ENCODE measurements around the gene GOLT1A.

GOLT1A gene

GRCh38 chr1:204217648-204218000, 3.8 kb upstream of the GOLT1A start:
- no peak for DNase-seq (ENCODE audit: low spot score)

GRCh38 chr1:204216880-204217647, 3.3 kb upstream of the GOLT1A start:
- DNase-seq (ENCODE audit: low spot score) = no peak

DNA sequence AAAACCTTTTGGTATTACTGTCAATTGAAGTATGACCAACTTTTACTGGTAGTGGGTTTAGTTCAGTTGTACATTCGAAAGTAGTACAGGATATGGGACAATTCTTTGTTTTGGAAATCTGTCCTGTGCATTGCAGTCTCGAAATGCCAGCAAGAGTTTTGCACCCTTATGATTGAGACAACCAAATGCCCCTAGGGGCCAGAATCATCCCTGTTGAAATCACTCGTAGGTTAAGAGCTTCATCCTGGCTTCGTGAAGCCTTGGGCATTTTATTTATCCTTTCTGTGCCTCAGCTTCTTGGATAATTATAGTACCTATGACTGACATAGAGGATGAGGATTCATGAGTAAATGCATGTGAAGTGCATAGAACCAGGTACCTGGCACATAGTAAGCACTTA, 2.4 kb upstream of the GOLT1A start:
- DNase-seq (ENCODE audit: low spot score) = no peak

DNA sequence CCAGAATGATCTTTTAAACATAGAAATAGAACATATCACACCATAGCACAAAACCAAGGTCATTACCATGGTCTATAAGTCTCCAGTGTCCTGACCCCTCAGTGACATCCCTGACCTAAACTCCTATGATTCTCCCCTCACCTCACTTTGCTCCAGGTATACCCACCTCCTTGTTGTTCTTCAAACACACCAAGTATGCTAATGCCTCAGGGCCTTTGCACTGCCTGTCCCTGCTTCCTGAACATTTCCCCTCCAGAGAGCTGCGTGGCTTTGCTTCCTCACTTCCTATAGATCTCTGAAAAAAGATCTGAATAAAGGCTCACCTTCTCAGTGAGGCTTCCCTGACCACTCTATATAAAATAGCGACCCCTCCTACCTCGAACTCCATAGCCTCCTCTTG, 1.1 kb downstream of the GOLT1A start:
- no peak for DNase-seq (ENCODE audit: low spot score)

DNA sequence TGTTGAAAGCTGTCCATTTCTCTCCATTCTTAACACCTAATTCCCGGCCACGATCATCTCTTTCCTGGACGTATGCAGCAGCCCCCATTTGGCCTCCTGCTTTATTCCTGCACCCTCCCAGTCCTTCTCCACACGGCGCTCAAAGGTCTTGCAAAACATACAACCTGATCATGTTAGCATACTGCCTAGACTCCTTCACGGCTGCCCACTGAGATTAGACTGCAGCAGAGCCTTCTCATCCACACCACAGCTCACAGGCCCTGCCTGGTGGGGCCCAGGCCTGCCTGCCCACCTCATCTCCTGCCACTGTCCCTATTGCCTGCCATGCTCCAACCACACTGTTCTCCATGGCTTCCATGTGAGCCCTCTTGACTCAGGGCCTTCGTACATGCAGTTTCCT, 2.7 kb downstream of the GOLT1A start:
- DNase-seq (ENCODE audit: low spot score) = no peak

- DNase-seq (ENCODE audit: low spot score) = peak; percentile 71
These were observed 6.6 kb downstream of the GOLT1A start for GRCh38 chr1:204207136-204207616.

DNA sequence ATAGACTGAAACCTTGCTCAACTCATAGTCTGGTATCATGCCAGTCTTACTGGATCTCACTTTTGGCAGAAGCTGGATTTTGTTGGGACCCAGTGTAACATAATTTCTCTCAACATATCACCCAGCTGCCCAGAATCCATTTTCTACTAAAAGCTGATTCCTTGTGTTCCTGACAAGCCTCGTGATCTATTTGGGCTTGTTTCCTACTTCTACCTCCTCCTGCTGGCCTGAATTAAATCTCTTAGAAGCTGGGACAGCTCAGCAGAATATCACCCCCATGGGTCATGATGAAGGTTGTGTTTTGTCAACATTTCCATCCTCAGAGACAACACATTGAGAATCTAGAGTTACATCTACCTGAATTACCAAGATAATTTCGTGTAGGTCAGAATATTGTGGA, 7.7 kb downstream of the GOLT1A start:
- DNase-seq (ENCODE audit: low spot score) = peak; percentile 25

DNA sequence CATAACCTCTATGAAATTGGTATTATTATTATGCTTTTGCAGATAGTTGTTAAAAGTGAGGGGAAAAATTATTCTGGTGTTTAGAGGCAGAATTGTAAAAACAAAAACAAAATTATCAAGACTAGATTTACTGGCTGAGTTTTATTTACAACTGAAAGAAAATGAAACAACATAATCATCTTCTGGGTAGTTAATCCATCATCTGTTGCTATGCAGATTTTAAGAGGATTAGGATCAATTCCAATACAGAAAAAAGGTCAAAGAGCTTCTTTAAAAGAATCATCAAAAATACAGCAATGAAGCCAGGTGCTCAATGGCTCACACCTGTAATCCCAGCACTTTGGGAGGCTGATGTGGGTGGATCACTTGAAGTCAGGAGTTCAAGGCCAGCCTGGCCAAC, 8.3 kb downstream of the GOLT1A start:
- DNase-seq (ENCODE audit: low spot score) = no peak

GRCh38 chr1:204204944-204205343, 8.8 kb downstream of the GOLT1A start:
- DNase-seq (ENCODE audit: low spot score) = no peak

GRCh38 chr1:204203206-204203767, 10.5 kb downstream of the GOLT1A start:
- no peak for DNase-seq (ENCODE audit: low spot score)

GRCh38 chr1:204202481-204202880, 11.3 kb downstream of the GOLT1A start:
- DNase-seq (ENCODE audit: low spot score) = no peak

- no peak for DNase-seq (ENCODE audit: low spot score)
These were observed 12.3 kb downstream of the GOLT1A start for GRCh38 chr1:204201348-204202040.

DNA sequence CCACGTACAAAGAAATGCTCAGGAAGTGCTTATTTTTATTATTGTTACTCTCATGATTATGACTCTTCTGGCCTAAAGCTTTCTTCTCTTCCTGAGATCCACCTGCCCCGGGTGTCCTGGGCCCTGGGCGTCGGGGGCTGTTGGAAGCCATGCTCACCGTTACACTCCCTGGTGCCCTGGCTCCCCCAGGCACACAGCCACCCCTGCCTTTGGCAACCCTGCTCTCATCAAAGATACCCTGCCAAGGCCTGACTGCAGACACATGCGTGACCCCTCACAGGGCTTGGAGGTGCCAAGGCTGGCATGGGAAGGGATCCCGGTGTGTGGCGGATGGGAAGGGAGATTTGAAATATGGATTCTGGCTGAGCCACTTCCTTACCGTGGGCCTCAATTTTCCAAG, 14.2 kb downstream of the GOLT1A start:
- no peak for DNase-seq (ENCODE audit: low spot score)

DNA sequence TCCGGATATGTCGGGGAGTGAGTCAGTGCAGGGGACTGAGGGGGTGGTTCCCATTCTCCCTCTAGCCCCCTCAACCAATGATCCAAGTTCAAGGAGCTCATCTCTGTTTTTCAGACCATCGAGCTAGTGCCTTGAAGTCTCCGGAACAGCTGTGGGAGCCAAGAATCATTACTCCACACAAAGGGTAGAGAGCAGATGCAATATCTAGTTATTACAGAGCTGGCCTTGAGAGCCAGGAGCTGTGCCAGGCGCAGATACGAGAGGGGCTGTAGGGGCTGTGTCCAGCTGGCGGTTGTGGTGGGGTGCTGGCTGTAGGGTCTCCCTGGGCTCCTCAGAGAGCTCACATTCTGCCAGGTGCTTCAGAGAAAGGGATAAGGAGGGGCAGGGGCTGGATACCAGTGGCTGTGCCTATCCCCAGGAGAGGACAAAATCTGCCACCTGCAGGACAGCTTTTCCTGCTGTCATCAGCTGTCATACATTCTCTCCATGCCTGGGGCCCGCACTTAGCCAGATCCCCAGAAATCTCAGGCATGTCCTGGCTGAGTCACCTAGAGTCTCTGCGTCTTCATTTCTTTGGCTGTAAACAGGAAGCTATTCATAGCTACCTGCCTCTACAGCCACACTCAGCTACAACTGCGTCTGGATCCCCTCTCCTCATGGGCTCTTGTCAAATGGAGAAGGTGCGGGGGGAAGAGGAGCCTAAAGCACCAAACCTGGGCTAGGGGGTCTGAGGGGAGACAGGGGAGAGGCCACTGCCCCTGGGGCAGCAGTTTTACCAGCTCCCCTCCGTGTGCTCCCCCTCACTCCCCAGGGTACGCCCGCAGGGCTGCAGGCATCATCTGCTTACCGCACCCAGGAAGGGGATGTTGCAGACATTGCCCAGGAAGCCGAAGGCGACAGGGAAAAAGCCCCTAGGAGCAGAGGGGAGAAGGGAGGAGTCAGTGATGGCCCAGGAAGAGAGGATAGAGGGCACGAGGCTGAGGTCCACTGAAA, 15.1 kb downstream of the GOLT1A start:
- DNase-seq (ENCODE audit: low spot score) = no peak

- DNase-seq (ENCODE audit: low spot score) = no peak
These were observed 16.7 kb downstream of the GOLT1A start for GRCh38 chr1:204197068-204197467.

DNA sequence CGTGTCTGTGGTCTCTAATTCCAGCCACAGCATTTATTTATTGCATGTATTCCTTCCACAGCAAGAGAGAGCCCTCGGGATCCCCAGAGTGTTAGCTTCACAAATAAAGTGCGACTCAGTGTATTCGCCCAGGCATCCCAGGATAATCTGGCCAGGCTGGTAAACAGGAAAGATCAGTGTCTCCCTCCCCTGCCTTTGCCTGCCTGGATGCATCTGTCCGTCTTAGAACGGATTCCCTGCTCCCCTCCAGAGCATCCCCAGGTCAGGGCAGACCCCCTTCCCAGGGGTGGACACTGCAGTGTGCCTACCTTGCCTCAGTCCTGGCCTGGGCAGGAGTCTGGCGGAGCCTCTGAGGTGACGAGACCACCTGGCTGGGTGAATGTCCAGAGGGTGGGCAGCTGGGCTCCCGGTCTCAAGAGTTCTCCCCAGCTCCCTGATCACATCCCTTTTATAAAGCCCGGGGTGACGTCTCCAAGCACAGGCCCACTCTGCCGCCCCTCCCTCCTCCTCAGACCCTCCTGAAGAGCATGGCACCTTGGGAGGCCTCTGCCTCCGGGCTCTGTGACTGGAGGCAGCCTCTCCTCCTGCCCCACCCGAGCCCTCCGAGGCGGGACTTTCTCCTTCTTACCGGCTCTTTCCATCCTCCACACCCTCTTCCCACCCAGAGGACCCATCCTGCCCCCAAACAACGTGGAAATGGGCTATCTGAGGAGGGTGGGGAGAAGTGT, 17.6 kb downstream of the GOLT1A start, which contains the start of gene KISS1:
Gene KISS1 (minus strand): TSS at position 424 of the 728 bp plus-strand sequence. CDS start 3,615 bp downstream, outside the sequence.
- DNase-seq (ENCODE audit: low spot score) = no peak

GRCh38 chr1:204194771-204195170, 19.0 kb downstream of the GOLT1A start:
- no peak for DNase-seq (ENCODE audit: low spot score)

GRCh38 chr1:204194080-204194479, 19.7 kb downstream of the GOLT1A start:
- DNase-seq (ENCODE audit: low spot score) = no peak

- no peak for DNase-seq (ENCODE audit: low spot score)
These were observed 21.0 kb downstream of the GOLT1A start for GRCh38 chr1:204192589-204193352.

DNA sequence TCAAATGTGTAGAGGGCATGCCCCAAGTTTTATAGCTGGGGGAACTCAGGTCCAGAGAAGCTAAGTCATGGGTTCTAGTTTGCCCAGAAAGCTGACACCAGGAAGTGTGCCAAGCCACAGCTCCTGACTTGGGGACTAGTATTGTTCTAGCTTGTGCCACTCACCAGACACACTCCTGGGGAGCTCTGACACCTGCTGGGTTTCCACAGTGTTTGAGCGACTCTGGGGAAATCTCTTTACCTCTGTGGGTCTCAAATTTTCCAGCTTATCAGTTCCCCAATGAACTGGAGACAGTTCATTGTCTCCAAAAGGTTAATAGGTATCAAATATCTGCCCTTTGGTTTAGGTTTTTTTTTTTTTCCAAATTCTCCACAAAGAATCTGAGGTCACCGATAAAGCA, 21.7 kb downstream of the GOLT1A start:
- no peak for DNase-seq (ENCODE audit: low spot score)

Data from COLO829 (cell line).